GM19035 (cell line): Measurements from ENCODE around the gene CHN1.

ENCODE experiments used
- ATAC-seq: cut with Tn5 transposase; IDR thresholded peaks from one replicate; pipeline ENCODE4 v1.9.1; 2021; ENCODE audit not compliant: unreplicated experiment

Gene CHN1

GRCh38 chr2:174833737-174834136 is 171.4 kb downstream of the CHN1 start:
- no peak for ATAC-seq

GRCh38 chr2:174830561-174830960 is 174.6 kb downstream of the CHN1 start:
- ATAC-seq = no peak

- no peak for ATAC-seq
Measured at GRCh38 chr2:174829550-174829949, 175.6 kb downstream of the CHN1 start.

GRCh38 chr2:174827371-174828369 is 177.5 kb downstream of the CHN1 start:
- no peak for ATAC-seq

- no peak for ATAC-seq
Measured at GRCh38 chr2:174826051-174826450, 179.1 kb downstream of the CHN1 start.

- no peak for ATAC-seq
Measured at GRCh38 chr2:174824068-174824467, 181.1 kb downstream of the CHN1 start.

- ATAC-seq = no peak
Measured at GRCh38 chr2:174821628-174822027, 183.6 kb downstream of the CHN1 start.

GRCh38 chr2:174820361-174820760 is 184.8 kb downstream of the CHN1 start:
- ATAC-seq = no peak

GRCh38 chr2:174815526-174815925 is 189.7 kb downstream of the CHN1 start:
- no peak for ATAC-seq

- no peak for ATAC-seq
Measured at GRCh38 chr2:174812037-174812436, 193.1 kb downstream of the CHN1 start.

- no peak for ATAC-seq
Measured at GRCh38 chr2:174807931-174808330, 197.2 kb downstream of the CHN1 start.

- ATAC-seq = no peak
Measured at GRCh38 chr2:174805803-174806202, 199.4 kb downstream of the CHN1 start.

GRCh38 chr2:174802459-174802858 is 202.7 kb downstream of the CHN1 start:
- no peak for ATAC-seq

GRCh38 chr2:174800436-174801205 is 204.6 kb downstream of the CHN1 start:
- ATAC-seq = no peak

GRCh38 chr2:174798801-174799200 is 206.4 kb downstream of the CHN1 start:
- ATAC-seq = no peak

GRCh38 chr2:174797781-174798276 is 207.4 kb downstream of the CHN1 start:
- ATAC-seq = no peak

- no peak for ATAC-seq
Measured at GRCh38 chr2:174796319-174796771, 208.8 kb downstream of the CHN1 start.

GRCh38 chr2:174794851-174795374 is 210.3 kb downstream of the CHN1 start:
- ATAC-seq = no peak

GRCh38 chr2:174792309-174793025 is 212.7 kb downstream of the CHN1 start:
- ATAC-seq = no peak

GRCh38 chr2:174791746-174792280 is 213.4 kb downstream of the CHN1 start:
- ATAC-seq = no peak
